Activated CD8-positive, alpha-beta memory T cell treated with anti-CD3 and anti-CD28 coated beads, Interleukin-2, amount 50 U/mL, for 24 hours (primary cell): ENCODE data around the gene ERCC3.

Source experiments
- DNase-seq: peaks from one replicate; pipeline ENCODE4 v3.0.0-alpha.2; 2020; ENCODE audit errors: extremely low read depth

The ERCC3 gene

DNA sequence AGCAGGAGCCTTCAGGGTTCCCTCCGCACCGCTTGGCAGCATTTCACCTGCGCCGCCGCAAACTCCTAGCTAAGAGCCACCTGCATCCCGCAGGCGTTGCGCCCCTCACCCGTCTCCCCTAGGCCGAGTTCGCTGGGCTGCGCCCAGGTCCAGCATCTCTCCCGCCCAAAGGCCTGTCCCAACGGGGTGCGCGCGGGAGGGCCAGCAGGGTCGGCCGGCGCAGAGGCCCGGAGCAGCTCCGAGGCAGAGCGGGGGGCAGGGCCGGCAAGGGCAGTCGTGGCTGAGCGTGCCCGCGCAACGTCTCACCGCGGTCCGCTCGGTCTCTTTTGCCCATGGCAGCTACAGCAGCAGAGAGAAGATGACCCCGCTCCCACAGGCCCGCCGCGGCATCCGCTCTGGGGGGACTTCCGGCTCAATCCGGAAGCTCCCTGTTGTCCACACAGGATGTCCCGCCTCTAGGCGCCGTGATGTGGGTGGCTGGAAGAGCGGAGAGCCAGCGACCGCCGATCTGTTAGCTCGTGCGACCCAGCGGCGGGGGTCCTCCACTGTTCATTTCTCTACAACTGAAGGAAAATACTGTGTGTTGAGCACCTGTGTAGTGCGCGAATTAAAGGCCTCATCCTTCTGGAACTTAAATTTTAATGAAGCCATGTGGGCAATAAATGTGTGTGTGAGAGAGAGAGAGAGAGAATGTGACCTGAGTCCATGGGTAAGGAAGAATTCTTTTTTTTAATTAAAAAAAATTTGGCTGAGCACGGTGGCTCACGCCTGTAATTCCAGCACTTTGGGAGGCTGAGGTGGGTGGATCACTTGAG, at the start of gene ERCC3:
TSS of gene ERCC3 (minus strand) at position 397 of the 815 bp plus-strand sequence. CDS start at position 334, 63 bp downstream.
- DNase-seq = peak; percentile 72

DNA sequence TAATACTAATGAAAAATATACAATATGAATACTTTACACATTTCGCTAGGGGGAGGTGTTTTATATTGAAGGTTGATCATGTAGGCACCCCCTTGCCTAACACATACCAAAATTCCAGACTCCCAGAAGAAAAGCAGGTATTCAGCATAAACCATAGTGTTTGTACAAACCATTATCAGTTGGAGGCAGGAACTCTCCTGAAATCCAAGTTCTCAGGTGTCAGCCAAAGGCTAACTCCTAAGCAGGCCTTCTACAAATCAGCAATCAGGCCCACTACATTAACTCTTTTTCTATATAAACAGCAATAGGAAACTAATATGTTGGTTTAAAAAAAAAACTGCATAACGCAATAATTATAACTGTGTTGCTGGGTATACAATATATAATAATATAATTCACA, 49.3 kb upstream of the ERCC3 start:
- no peak for DNase-seq

DNA sequence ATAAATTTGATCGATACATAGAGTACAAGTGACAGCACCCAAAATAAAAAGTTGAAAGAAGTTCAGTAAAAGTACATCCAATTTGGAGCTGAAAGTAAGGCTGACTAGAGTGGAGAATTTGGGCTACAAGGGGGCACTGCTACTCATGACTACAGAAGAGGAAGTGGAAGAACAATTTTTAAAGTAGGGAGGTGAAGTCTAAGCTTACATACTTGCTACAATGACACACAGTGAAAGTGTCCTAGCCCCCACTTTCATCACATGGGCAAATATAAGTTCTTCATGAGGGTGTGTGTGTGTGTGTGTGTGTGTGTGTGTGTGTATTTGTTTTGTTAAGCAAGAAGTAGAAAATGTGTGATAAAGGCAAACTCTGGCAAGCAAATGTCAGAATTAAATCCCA, 48.2 kb upstream of the ERCC3 start:
- DNase-seq = no peak

GRCh38 chr2:127332335-127332734, 38.4 kb upstream of the ERCC3 start:
- DNase-seq = no peak

- no peak for DNase-seq
These were observed 36.8 kb upstream of the ERCC3 start for GRCh38 chr2:127330753-127331152.

- no peak for DNase-seq
These were observed 32.5 kb upstream of the ERCC3 start for GRCh38 chr2:127326289-127326945.

DNA sequence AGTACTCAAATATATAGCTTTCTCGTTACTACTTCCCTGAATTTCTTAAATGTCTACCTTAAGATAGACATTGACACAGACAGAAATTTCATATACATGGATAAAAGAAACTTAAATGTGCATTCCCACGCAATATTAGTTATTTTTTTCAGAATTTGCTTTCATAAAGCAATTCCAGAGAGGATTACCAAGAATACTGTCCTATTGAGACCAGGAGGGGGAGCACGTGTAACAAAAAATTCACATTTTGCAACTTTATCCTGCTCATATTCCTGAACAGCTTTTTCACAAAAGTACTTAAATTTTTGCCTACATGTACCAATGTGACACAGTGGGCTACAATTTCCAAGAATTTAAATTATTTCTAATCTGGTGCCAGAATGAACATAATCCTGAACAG, 30.7 kb upstream of the ERCC3 start:
- DNase-seq = no peak

GRCh38 chr2:127321303-127321702, 27.4 kb upstream of the ERCC3 start:
- DNase-seq = no peak

- no peak for DNase-seq
These were observed 26.8 kb upstream of the ERCC3 start for GRCh38 chr2:127320586-127321275.

DNA sequence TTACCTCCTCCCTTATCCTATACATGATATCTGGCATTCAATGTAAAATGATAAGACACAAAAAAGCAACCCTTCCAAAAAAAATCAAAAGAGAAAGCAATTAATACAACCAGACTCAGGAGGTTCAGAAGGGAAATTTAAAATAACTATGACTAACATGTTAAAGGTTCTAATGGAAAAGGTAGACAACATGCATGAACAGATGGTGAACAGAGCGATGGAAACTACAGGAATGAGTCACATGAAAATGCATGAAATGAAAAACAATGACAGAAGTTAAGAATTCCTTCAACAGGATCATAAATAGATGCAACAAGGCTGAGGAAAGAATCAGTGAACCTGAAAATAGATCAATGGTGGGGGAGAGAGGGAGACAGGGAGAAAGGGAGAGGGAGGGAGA, 26.1 kb upstream of the ERCC3 start:
- DNase-seq = no peak

DNA sequence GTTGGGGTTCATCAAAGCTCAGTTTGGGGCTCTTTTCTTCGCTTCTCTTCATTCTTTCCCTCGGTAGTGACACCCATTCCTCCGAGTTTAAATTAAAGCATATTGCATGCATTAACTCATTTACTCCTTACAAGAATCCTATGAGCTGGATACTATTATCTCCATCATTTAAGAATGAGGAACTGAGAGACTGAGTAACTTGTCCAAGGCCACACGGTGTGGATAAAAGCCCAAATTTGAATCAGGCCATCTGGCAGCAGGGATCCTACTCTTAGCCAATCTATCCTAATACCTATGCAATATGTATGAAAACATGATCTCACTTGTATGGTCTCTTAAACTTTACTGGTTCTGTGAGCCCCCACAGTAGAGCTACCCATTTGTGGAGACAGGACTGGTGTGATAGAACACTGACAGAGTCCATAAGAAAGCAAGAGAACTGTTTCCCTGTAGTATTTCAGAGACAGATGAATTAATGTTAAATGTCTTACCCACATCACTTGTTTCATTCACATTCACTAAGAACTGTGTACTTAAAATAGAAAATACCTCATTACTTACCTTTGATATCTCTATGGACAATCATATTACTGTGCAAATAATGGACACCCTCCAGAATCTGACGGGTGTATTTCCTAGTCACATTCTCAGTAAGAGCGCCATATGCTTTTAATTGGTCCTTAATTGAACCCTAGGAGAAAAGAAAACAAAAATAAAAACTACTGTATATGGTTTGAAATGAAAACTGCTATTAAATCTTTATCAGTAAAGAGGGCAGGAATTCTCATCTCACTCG, 20.4 kb upstream of the ERCC3 start:
- no peak for DNase-seq

DNA sequence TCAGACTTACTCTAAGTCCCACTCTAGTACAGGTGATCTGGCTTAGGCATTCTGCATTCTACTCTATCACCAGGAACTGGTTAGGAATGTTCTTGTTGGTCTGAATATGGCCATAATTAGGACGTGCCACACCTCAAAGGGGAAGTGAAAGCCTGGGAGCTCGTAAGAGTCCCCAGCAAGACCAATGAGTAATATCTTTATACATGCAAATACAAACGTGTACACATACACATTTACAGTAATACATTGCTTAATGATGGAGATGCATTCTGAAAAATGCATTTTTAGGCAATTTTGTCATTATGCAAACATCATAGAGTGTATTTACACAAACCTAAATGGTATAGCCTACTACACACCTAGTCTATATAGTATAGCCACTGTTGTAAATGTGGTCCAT, 19.5 kb upstream of the ERCC3 start:
- DNase-seq = no peak

DNA sequence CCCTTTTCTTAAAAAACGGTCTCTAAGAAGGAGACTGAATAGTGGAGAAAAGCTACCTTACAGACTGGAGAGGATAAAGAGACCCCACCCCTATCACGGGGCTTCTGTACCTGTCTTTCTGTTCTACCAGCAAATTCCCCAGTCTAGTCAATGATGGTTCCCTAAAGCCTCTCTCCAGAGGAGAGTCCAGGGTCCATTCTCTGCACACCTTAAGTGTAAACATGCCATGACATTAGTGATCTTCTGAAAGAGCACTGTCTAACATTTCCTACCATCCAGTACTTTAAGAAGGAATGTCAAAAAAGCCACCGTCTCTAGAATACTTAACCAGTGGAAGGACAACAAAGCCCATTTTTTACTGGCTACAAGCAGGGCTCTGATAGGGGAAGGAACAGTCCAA, 17.0 kb upstream of the ERCC3 start:
- no peak for DNase-seq

- no peak for DNase-seq
These were observed 15.5 kb upstream of the ERCC3 start for GRCh38 chr2:127309468-127309867.

- no peak for DNase-seq
These were observed 14.7 kb upstream of the ERCC3 start for GRCh38 chr2:127308586-127309138.

DNA sequence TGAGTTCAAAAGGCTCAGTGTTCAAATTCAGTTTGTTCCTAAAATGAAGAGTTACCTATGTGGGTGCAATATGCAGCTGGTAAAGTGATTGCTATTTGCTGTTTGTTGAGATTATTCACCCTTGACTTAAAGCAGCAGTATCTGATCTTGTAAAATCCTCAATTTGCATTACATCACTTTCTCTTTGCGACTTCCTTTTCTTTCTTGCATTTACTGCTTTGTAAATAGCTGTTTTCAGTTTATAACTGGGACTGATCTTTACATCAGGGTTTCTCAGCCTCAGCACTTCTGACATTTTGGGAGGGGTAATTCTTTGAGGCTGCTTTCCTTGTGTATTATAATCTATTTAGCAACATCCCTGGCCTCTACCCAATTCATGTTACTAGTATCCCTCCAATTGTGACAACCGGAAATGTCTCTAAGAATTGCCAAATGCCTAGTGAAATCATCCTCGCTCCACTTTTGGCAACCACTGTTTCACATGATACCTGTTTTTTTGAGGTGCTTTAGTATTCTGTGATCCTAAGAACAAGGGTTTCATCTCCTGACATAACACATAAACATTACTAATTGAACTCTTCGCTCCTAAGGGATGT, 12.1 kb upstream of the ERCC3 start:
- no peak for DNase-seq

DNA sequence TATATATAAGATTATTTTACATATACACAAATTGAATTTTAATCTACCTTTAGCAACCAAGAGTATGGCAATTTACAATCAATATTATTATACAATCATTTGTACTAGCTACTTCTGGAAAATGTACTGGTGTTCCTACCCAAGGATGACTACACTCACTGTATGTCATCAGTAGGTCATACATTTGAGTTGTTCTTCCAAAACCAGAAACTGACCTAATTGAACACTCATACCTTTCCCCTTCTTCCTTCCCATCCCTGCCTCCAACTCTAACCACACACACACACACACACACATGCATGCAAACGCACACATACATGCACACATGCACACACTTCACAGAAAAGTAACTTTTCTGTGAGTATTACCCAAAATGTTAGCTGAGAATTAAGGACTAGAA, 8.2 kb upstream of the ERCC3 start:
- no peak for DNase-seq

DNA sequence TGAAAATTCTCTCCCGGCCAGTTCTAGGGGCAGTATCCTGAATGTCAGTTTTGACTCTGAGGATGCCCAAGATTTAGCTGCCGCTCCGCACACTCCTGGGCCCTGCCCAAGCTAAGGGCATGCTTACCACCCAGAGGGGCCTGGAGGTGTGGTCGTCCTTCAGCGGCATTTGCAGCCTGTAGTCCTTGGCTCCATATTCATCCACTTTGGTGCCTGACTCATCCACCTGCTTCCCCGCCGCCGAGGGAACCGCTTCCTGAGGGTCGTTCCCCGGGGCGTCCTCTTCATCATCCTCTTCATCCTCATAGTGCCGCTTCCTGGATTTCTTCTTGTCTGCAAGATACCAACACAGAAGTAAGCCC, 577 bp downstream of the ERCC3 start:
- no peak for DNase-seq

DNA sequence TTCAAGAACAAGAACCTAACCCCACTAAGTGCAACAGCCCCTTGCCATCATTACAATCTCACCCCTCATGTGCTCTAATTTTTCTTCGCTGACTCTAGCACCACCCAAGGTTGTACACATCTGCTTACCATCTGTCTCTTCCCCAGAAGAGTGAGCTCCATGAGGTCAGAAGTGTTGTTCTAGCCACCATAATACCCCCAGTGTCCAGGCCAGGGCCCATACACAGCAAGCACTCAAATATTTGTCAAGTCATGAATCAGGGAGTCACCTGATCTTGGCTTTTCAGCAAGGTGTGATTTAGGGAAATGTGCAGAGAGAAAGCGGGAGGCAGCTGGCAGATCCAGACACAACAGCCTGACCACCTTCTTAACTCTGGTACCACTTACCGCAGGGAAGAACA, 5.7 kb downstream of the ERCC3 start:
- DNase-seq = no peak

- no peak for DNase-seq
These were observed 10.7 kb downstream of the ERCC3 start for GRCh38 chr2:127283275-127283674.

DNA sequence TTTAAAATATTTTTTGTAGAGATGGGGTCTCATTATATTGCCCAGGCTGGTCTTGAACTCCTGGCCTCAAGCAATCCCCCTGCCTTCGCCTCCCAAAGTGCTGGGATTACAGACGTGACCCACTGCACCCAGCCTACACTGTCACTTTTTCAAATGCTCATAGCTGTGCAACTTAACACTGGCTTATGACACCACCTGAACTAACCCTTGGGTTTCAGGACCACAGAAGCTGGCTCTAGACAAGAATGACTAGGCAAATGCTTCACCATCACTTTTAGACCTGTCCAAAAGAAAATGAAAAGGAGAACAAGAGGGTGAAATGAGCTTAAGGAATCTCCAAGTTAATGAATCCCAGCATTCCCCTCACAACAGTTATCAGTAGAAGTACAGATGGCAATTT, 13.3 kb downstream of the ERCC3 start:
- DNase-seq = no peak
